K562 (cell line): ENCODE measurements around the gene CCL20. TPM values are rescaled to one million over a fixed set of nuclear protein-coding genes. Genes with fewer than 3 reads are reported as not detected.

Experiments used
- ATAC-seq: fragments of 200-7000 bp; cut with Tn5 transposase; 3 replicates; pipeline ENCODE4 v1.9.1; 2020; ENCODE audit warnings: moderate library complexity
- BruUV-seq: library from RNA; stranded (reverse); fragments of 400-500 nt; replicated peaks from 2 replicates; lab custom pipeline; 2021; lab: Mats Ljungman, UMichigan
- CTCF ChIA-PET: fragments of 300-600 bp; formaldehyde crosslinking; extraction: SDS; loops from one replicate; lab custom pipeline; 2021; ENCODE audit warnings: low intra/inter-chr PET ratio; lab: Yijun Ruan, JAX
- POLR2A ChIA-PET: fragments of 300-600, 350-650 bp; sonication (Branson Sonifier 250); formaldehyde crosslinking; extraction: SDS; loops from one replicate; lab custom pipeline; 2021; ENCODE audit warnings: antibody characterized with exemption, inconsistent platforms; lab: Yijun Ruan, JAX
- DNase-seq, 4 experiments: peaks; one replicate each; pipeline versions ENCODE4 v3.0.0 to v3.0.0-alpha.2; 2011 to 2018; ENCODE audit warnings: low spot score in 3 of 4, mixed read lengths in 3 of 4; ENCODE audit errors: extremely low read depth in 1 of 4
- FAIRE-seq: peaks from 2 replicates; lab custom pipeline; 2011; peaks lifted over from hg19 to GRCh38; lab: Jason Lieb, UNC
- H2AFZ ChIP-seq: 2 replicates; pipeline ENCODE4 v1.6.0; 2011; ENCODE audit warnings: low read depth, low read length, control low read depth, inconsistent platforms
- H3K27ac ChIP-seq: fragments of 200-600 bp; 3 replicates; pipeline ENCODE4 v1.8.0; 2011; ENCODE audit warnings: low read depth, mild to moderate bottlenecking, control low read depth, inconsistent platforms, low read length, moderate library complexity, mixed read lengths; ENCODE audit errors: extremely low read depth
- H3K27me3 ChIP-seq, 2 experiments: fragments of 300-600 bp in 1 of 2; 2 replicates in 1 of 2; 3 replicates in 1 of 2; pipeline versions ENCODE4 v1.6.0 to v1.8.0; 2011; ENCODE audit warnings: inconsistent platforms in 2 of 2, low read length in 2 of 2, mild to moderate bottlenecking in 1 of 2, mixed read lengths in 1 of 2, moderate library complexity in 1 of 2; ENCODE audit not compliant: control insufficient read depth in 2 of 2, insufficient read depth in 2 of 2
- H3K36me3 ChIP-seq: fragments of 300-600 bp; 3 replicates; pipeline ENCODE4 v1.8.0; 2011; ENCODE audit warnings: mild to moderate bottlenecking, low read length, inconsistent platforms; ENCODE audit not compliant: control insufficient read depth, insufficient read depth
- H3K4me1 ChIP-seq, 2 experiments: fragments of 200-600 bp in 1 of 2; replicated peaks in 1 of 2; 2 replicates in 1 of 2; 3 replicates in 1 of 2; pipeline versions ENCODE4 v1.5.1 to v1.8.0; 2011; ENCODE audit warnings: inconsistent platforms in 2 of 2, low read length in 2 of 2, mild to moderate bottlenecking in 1 of 2, mixed read lengths in 1 of 2, moderate library complexity in 1 of 2; ENCODE audit not compliant: control insufficient read depth in 2 of 2, insufficient read depth in 2 of 2
- H3K4me2 ChIP-seq: 2 replicates; pipeline ENCODE4 v1.6.1; 2011; ENCODE audit warnings: low read length, control low read depth, inconsistent platforms, mixed read lengths; ENCODE audit not compliant: insufficient read depth
- H3K4me3 ChIP-seq: fragments of 200-600 bp; sonication (generic), shearing (Covaris generic); 2 replicates; pipeline ENCODE4 v1.5.1; 2016; ENCODE audit warnings: control low read depth, inconsistent platforms
- H3K79me2 ChIP-seq: fragments of 200-600 bp; 3 replicates; pipeline ENCODE4 v1.8.0; 2011; ENCODE audit warnings: low read length, inconsistent platforms; ENCODE audit not compliant: control insufficient read depth, insufficient read depth
- H3K9ac ChIP-seq, 2 experiments: 2 replicates each; pipeline versions ENCODE4 v1.6.0 to v1.6.1; 2011; ENCODE audit warnings: low read depth in 2 of 2, low read length in 2 of 2, control low read depth in 1 of 2, inconsistent platforms in 1 of 2, mild to moderate bottlenecking in 1 of 2, mixed read lengths in 1 of 2; ENCODE audit not compliant: insufficient read depth in 1 of 2
- H3K9me1 ChIP-seq: one replicate; pipeline ENCODE4 v1.6.0; 2011; ENCODE audit warnings: inconsistent platforms, mild to moderate bottlenecking, low read length, moderate library complexity; ENCODE audit not compliant: control insufficient read depth, insufficient read depth
- H3K9me3 ChIP-seq: replicated peaks from 2 replicates; pipeline ENCODE4 v1.5.1; 2011; ENCODE audit warnings: low read depth, low read length, inconsistent platforms; ENCODE audit not compliant: control insufficient read depth, insufficient read depth
- H4K20me1 ChIP-seq: replicated peaks from 2 replicates; pipeline ENCODE4 v1.6.1; 2011; ENCODE audit warnings: low read length, inconsistent platforms, mixed read lengths; ENCODE audit not compliant: control insufficient read depth, insufficient read depth
- CTCF ChIP-seq, 3 experiments: IDR thresholded peaks in 2 of 3; conservative IDR thresholded peaks in 1 of 3; 2 replicates each; pipeline ENCODE4 v1.5.1; 2011 to 2012; ENCODE audit warnings: low read length in 3 of 3, mild to moderate bottlenecking in 3 of 3, control low read depth in 2 of 3, improper control_type of control experiment in 1 of 3, inconsistent platforms in 1 of 3, low read depth in 1 of 3, mixed read lengths in 1 of 3, moderate library complexity in 1 of 3; ENCODE audit not compliant: insufficient read depth in 2 of 3
- DEAF1 ChIP-seq: fragments of 450-650 bp; formaldehyde crosslinking; IDR thresholded peaks from 2 replicates; pipeline ENCODE4 v1.4.0; 2020; ENCODE audit warnings: mild to moderate bottlenecking, moderate library complexity
- NBN ChIP-seq: fragments of 450-650 bp; IDR thresholded peaks from 2 replicates; pipeline ENCODE4 v1.6.1; 2016; ENCODE audit warnings: low read depth, mild to moderate bottlenecking
- RAD21 ChIP-seq, 2 experiments: fragments of 250-450 bp in 1 of 2; fragments of 450-650 bp in 1 of 2; sonication (Bioruptor Pico) in 1 of 2; formaldehyde crosslinking in 1 of 2; IDR thresholded peaks in 1 of 2; conservative IDR thresholded peaks in 1 of 2; 2 replicates each; pipeline versions ENCODE4 v1.4.0 to v1.8.0; 2020 to 2022; ENCODE audit warnings: mild to moderate bottlenecking in 2 of 2, moderate library complexity in 1 of 2
- RNF219 ChIP-seq: fragments of 250-450 bp; sonication (Bioruptor Pico); IDR thresholded peaks from 2 replicates; pipeline ENCODE4 v1.5.0; 2022; ENCODE audit warnings: mild to moderate bottlenecking
- SMAD4 ChIP-seq: fragments of 250-450 bp; sonication (Bioruptor Pico); conservative IDR thresholded peaks from 2 replicates; pipeline ENCODE4 v1.8.0; 2021; ENCODE audit warnings: inconsistent platforms, mild to moderate bottlenecking, moderate library complexity
- SMC3 ChIP-seq: conservative IDR thresholded peaks from 2 replicates; pipeline ENCODE4 v1.6.1; 2011; ENCODE audit warnings: low read depth, low read length, improper control_type of control experiment; ENCODE audit not compliant: insufficient read depth
- STAG1 ChIP-seq: sonication (generic); formaldehyde crosslinking; IDR thresholded peaks from 2 replicates; pipeline ENCODE4 v1.5.0; 2020; ENCODE audit warnings: missing genetic modification reagents, borderline replicate concordance
- TFAP4 ChIP-seq: sonication (generic); formaldehyde crosslinking; IDR thresholded peaks from 2 replicates; pipeline ENCODE4 v1.8.0; 2022; ENCODE audit warnings: missing genetic modification reagents, mild to moderate bottlenecking, moderate library complexity, borderline replicate concordance
- THRAP3 ChIP-seq: fragments of 450-650 bp; IDR thresholded peaks from 2 replicates; pipeline ENCODE4 v1.6.1; 2016; ENCODE audit warnings: mild to moderate bottlenecking, inconsistent platforms, borderline replicate concordance
- YY1 ChIP-seq, 3 experiments: IDR thresholded peaks; 2 replicates each; pipeline ENCODE4 v1.6.1; 2011; ENCODE audit warnings: low read length in 2 of 3, mild to moderate bottlenecking in 2 of 3, moderate library complexity in 2 of 3, borderline replicate concordance in 1 of 3, control low read depth in 1 of 3, low read depth in 1 of 3; ENCODE audit not compliant: insufficient read depth in 3 of 3, insufficient replicate concordance in 2 of 3, control insufficient read depth in 1 of 3, insufficient read length in 1 of 3; ENCODE audit errors: extremely low read depth in 1 of 3
- ZNF217 ChIP-seq: sonication (generic); formaldehyde crosslinking; IDR thresholded peaks from 2 replicates; pipeline ENCODE4 v1.8.0; 2022; ENCODE audit warnings: mild to moderate bottlenecking, missing genetic modification reagents
- WGBS: fragments of 100-300 bp; shearing (Covaris generic); methylation state at CpG from one replicate; pipeline ENCODE4 v1.1.6; 2016; ENCODE audit warnings: low coverage, mixed read lengths; ENCODE audit not compliant: insufficient coverage; ENCODE audit errors: missing lambda C conversion rate; 5-methylcytosine and 5-hydroxymethylcytosine counted together
- in situ Hi-C: fragments of 300-500 bp; cut with MboI; formaldehyde crosslinking; loops from 4 replicates; pipeline ENCODE4 v1.15.0; 2018; ENCODE audit warnings: inconsistent platforms, mixed read lengths
- intact Hi-C: fragments of 100-400 bp; cut with micrococcal nuclease; formaldehyde crosslinking; loops from 2 replicates; pipeline ENCODE4 v1.14.2; 2022
- polyA plus RNA-seq, 8 experiments: library from polyadenylated mRNA; depleted of rRNA in 4 of 8; stranded (reverse) in 5 of 8; unstranded in 3 of 8; fragments of >200 nt; fragmentation: Nextera tagmentation in 2 of 8; fragmentation: Illumina TruSeq in 1 of 8; extraction: Ambion mirVana in 2 of 8; extraction: Trizol in 1 of 8; gene quantifications; 2 replicates each; pipeline versions ENCODE4 v1.2.1 to v1.2.3, GENCODE V29; 2011 to 2014; ENCODE audit warnings: inconsistent platforms in 1 of 8, missing spikeins in 1 of 8
- total RNA-seq, 7 experiments: library from RNA; depleted of rRNA in 6 of 7; stranded (reverse); fragments of >200 nt in 6 of 7; fragmentation: Illumina TruSeq in 2 of 7; extraction: Trizol in 2 of 7; gene quantifications; 2 replicates each; pipeline versions ENCODE4 v1.2.1 to v1.2.3, GENCODE V29; 2011 to 2021; ENCODE audit warnings: low replicate concordance in 1 of 7

CCL20 gene
- total and polyA plus RNA-seq, 9 of the 15 experiments (the other 6 are each of a cell fraction or from before 2014, with no cell fraction given): 0.29 TPM; not detected in 8

GRCh38 chr2:227766373-227766883 is 47.2 kb upstream of the CCL20 start:
- Histone ChIP-seq H3K27me3 (peaks cover 0 to 10% of the 10 kb centered on the region in 2 experiments; a peak in 2 of 5 replicates), H3K4me2 (no peak overlapping the region), H3K4me1 (peaks cover 0 to 4% of the 10 kb centered on the region in 2 experiments; a peak in 1 of 5 replicates), H3K9me3 (no peaks in the 10 kb centered on the region), H4K20me1 (no peaks in the 10 kb centered on the region), H3K79me2 (no peaks in the 10 kb centered on the region), H3K9ac (no peak overlapping the region), H3K4me3 (no peak overlapping the region), H3K36me3 (no peaks in the 10 kb centered on the region), H3K9me1 (no peaks in the 10 kb centered on the region), H3K27ac (no peak overlapping the region), H2AFZ (no peak overlapping the region)
- in situ Hi-C loops (loop anchor here (10.0 kb wide), 1 partner anchor 362 kb away; no protein-coding TSS in a partner anchor), intact Hi-C loops (loop anchor here (1.0 to 5.0 kb wide), 6 partner anchors 108 to 733 kb away; no protein-coding TSS in a partner anchor)
- ChIA-PET CTCF (interaction anchor here (0.7 to 2.1 kb wide), 4 partner anchors 287 to 637 kb away, joined by 4 to 10 read pairs (median 7); no protein-coding TSS in a partner anchor), POLR2A (no interaction called here)
- no TSS peak for BruUV-seq
- ATAC-seq (peak; percentile 98), FAIRE-seq (peak; percentile 73), DNase-seq (peak; percentile 57 to 64 (median 59))
- WGBS: 0% methylated on average over 9 of the region's 11 CpGs
- TF ChIP-seq THRAP3 (no peak), STAG1 (CRISPR knock-in tag) (peak; percentile 77; the same call in 1 of the 2 replicates), NBN (no peak), RAD21 (CRISPR knock-in tag; conservative IDR thresholded peaks at IDR 0.05 in 1 of 2, IDR thresholded peaks at IDR 0.05 in 1 of 2) (peak; percentile 80 to 82), SMAD4 (CRISPR knock-in tag) (no peak), CTCF (IDR thresholded peaks at IDR 0.05 in 2 of 3, conservative IDR thresholded peaks at IDR 0.05 in 1 of 3; ENCODE audit: insufficient read depth in 2 of 3, low read depth in 1 of 3, low read length in 3 of 3) (peak; percentile 62 to 75 (median 66)), YY1 (IDR thresholded peaks at IDR 0.05; ENCODE audit: borderline replicate concordance in 1 of 3, control insufficient read depth in 1 of 3, extremely low read depth in 1 of 3, insufficient read depth in 3 of 3, insufficient read length in 1 of 3, insufficient replicate concordance in 2 of 3, low read depth in 1 of 3, low read length in 2 of 3) (peak in 1 of 3 experiments; percentile 12), DEAF1 (peak; percentile 64), TFAP4 (CRISPR knock-in tag) (0 out of 2 replicates have a peak, but pooled peaks have one; percentile 27), RNF219 (CRISPR knock-in tag) (no peak), ZNF217 (CRISPR knock-in tag) (no peak), SMC3 (peak; percentile 69)
